HepG2 (cell line): ENCODE measurements around the gene CAMK2D. TPM values are rescaled to one million over a fixed set of nuclear protein-coding genes. Genes with fewer than 3 reads are reported as not detected.

Experiments
- ARID5B ChIP-seq: IDR thresholded peaks from 2 replicates; pipeline ENCODE4 v1.4.0; 2020; ENCODE audit warnings: mild to moderate bottlenecking, missing genetic modification reagents
- ATF7 ChIP-seq, 2 experiments: fragments of 450-650 bp in 1 of 2; sonication (generic) in 1 of 2; formaldehyde crosslinking in 1 of 2; IDR thresholded peaks; 2 replicates each; pipeline versions ENCODE4 v1.4.0 to v1.6.1; 2016 to 2020; ENCODE audit warnings: antibody characterized with exemption in 1 of 2, mild to moderate bottlenecking in 1 of 2, missing genetic modification reagents in 1 of 2
- EEA1 ChIP-seq: sonication (generic); formaldehyde crosslinking; IDR thresholded peaks from 2 replicates; pipeline ENCODE4 v1.5.1; 2020; ENCODE audit warnings: mild to moderate bottlenecking, missing genetic modification reagents, borderline replicate concordance
- NCOR1 ChIP-seq: fragments of 200-600 bp; sonication (generic); IDR thresholded peaks from 2 replicates; pipeline ENCODE4 v1.7.0; 2017; ENCODE audit warnings: antibody characterized with exemption, low read length, borderline replicate concordance
- NFE2L1 ChIP-seq: sonication (generic); formaldehyde crosslinking; IDR thresholded peaks from 2 replicates; pipeline ENCODE4 v1.4.0; 2020; ENCODE audit warnings: missing genetic modification reagents, mild to moderate bottlenecking, borderline replicate concordance
- NKX3-1 ChIP-seq: sonication (generic); formaldehyde crosslinking; IDR thresholded peaks from 2 replicates; pipeline ENCODE4 v1.5.0; 2020; ENCODE audit warnings: missing genetic modification reagents
- NR2F2 ChIP-seq: IDR thresholded peaks from 2 replicates; pipeline ENCODE4 v1.6.1; 2012; ENCODE audit warnings: low read depth, inconsistent platforms, borderline replicate concordance
- PBX2 ChIP-seq: IDR thresholded peaks from 2 replicates; pipeline ENCODE4 v1.6.1; 2016; ENCODE audit warnings: control low read depth
- PCBP2 ChIP-seq: fragments of 200-400 bp; formaldehyde crosslinking; optimal IDR thresholded peaks from 2 replicates; pipeline ENCODE3; 2018; ENCODE audit warnings: low read length, low read depth; ENCODE audit not compliant: poor library complexity, severe bottlenecking
- PRPF4 ChIP-seq: fragments of 200-400 bp; formaldehyde crosslinking; IDR thresholded peaks from 2 replicates; pipeline ENCODE4 v1.6.1; 2016; ENCODE audit warnings: low read length, low read depth; ENCODE audit not compliant: poor library complexity, severe bottlenecking
- SYNCRIP ChIP-seq: fragments of 200-400 bp; formaldehyde crosslinking; IDR thresholded peaks from 2 replicates; pipeline ENCODE4 v1.6.1; 2018; ENCODE audit warnings: mild to moderate bottlenecking, low read depth, low read length; ENCODE audit not compliant: insufficient read depth
- TBX3 ChIP-seq: fragments of 450-650 bp; IDR thresholded peaks from 2 replicates; pipeline ENCODE4 v1.6.1; 2017; ENCODE audit warnings: antibody characterized with exemption, mild to moderate bottlenecking, inconsistent platforms, borderline replicate concordance
- TFE3 ChIP-seq: IDR thresholded peaks from 2 replicates; pipeline ENCODE4 v1.6.1; 2016
- XRCC5 ChIP-seq: fragments of 200-400 bp; formaldehyde crosslinking; optimal IDR thresholded peaks from 2 replicates; pipeline ENCODE3; 2017; ENCODE audit warnings: mild to moderate bottlenecking, low read length
- ZNF326 ChIP-seq: sonication (generic); formaldehyde crosslinking; IDR thresholded peaks from 2 replicates; pipeline ENCODE4 v1.4.0; 2020; ENCODE audit warnings: missing genetic modification reagents, borderline replicate concordance
- ZNF563 ChIP-seq: sonication (generic); formaldehyde crosslinking; IDR thresholded peaks from 2 replicates; pipeline ENCODE4 v1.8.0; 2022; ENCODE audit warnings: mild to moderate bottlenecking, moderate library complexity, missing genetic modification reagents
- ZNF710 ChIP-seq: sonication (generic); formaldehyde crosslinking; IDR thresholded peaks from 2 replicates; pipeline ENCODE4 v1.5.0; 2020; ENCODE audit warnings: mild to moderate bottlenecking, missing genetic modification reagents, borderline replicate concordance
- polyA plus RNA-seq, 8 experiments: library from polyadenylated mRNA; depleted of rRNA in 3 of 8; stranded (reverse) in 7 of 8; unstranded in 1 of 8; fragments of >200 nt; fragmentation: Illumina TruSeq in 4 of 8; extraction: Trizol in 4 of 8; gene quantifications; 2 replicates each; pipeline versions ENCODE4 v1.2.1 to v1.2.3, GENCODE V29; 2011 to 2016; ENCODE audit warnings: low read depth in 4 of 8, missing spikeins in 1 of 8, mixed read lengths in 1 of 8; ENCODE audit not compliant: insufficient read depth in 1 of 8
- total RNA-seq, 5 experiments: library from RNA; depleted of rRNA; stranded (reverse); fragments of >200 nt; fragmentation: Illumina TruSeq; extraction: Trizol; gene quantifications; 2 replicates each; pipeline ENCODE4 v1.2.3, GENCODE V29; 2016; ENCODE audit warnings: low read depth in 1 of 5

Gene CAMK2D
- total and polyA plus RNA-seq, 2 of the 13 experiments (the other 11 are each of a cell fraction or from before 2014, with no cell fraction given) = 18.0 to 65.4 TPM

GRCh38 chr4:113762186-113763028, 869 bp upstream of the CAMK2D start (continued):
- TF ChIP-seq ARID5B = peak; percentile 87
- TF ChIP-seq SYNCRIP = no peak
- TF ChIP-seq ZNF563 (CRISPR knock-in tag) = peak; percentile 67; the same call in 1 of the 2 replicates
- TF ChIP-seq TFE3 (CRISPR knock-in tag) = peak; percentile 99
- no peak for TF ChIP-seq PRPF4
- TF ChIP-seq ZNF326 (CRISPR knock-in tag) = no peak
- 0 out of 2 replicates have a peak, but pooled peaks have one; percentile 21 for TF ChIP-seq EEA1
- TF ChIP-seq ZNF710 (CRISPR knock-in tag) = peak; percentile 6; the same call in 1 of the 2 replicates
- TF ChIP-seq TBX3 = peak; percentile 53; the same call in 1 of the 2 replicates
- TF ChIP-seq ATF7 (IDR thresholded peaks at IDR 0.05) = peak; percentile 99
- TF ChIP-seq ATF7 (CRISPR knock-in tag; IDR thresholded peaks at IDR 0.05) = peak; percentile 97
- peak; percentile 70 for TF ChIP-seq XRCC5
- no peak for TF ChIP-seq NFE2L1
- TF ChIP-seq NKX3-1 = 0 out of 2 replicates have a peak, but pooled peaks have one; percentile 19
- TF ChIP-seq NR2F2 = peak; percentile 15; the same call in 1 of the 2 replicates
- no peak for TF ChIP-seq PCBP2
- TF ChIP-seq NCOR1 = peak; percentile 50; the same call in 1 of the 2 replicates
- no peak for TF ChIP-seq PBX2 (CRISPR knock-in tag)
